ENCODE results near the gene OR6K2.

DNA sequence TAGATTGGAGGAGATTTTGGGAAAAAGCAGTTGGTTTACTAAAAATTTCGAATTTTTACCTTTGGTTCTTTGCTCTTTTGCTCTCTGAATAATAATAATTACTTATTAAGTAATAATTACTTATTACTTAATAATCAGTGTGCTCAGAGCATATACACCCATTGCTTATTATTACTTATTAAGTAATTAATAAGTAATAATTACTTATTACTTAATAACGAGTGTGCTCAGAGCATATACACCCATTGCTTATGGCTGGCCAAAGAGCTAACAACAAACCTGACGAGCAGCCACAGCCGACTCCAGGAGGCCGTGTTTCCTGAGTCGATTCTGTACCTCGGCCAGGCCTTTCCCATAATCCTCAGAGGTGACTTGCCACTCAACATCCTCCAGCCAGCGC lies 34.4 kb downstream of the OR6K2 start:
- TF ChIP-seq CTCF (IDR thresholded peaks at IDR 0.05; ENCODE audit: low read depth, low read length) = no peak
- TF ChIP-seq POLR2A (IDR thresholded peaks at IDR 0.05; ENCODE audit: extremely low read depth, insufficient read length) = no peak
- TF ChIP-seq MAX (IDR thresholded peaks at IDR 0.05; ENCODE audit: low read depth, low read length) = no peak
- no peak for TF ChIP-seq MYC (IDR thresholded peaks at IDR 0.05; ENCODE audit: low read depth, low read length)

All from NB4 (cell line).